Cardiac fibroblast (primary cell): Measurements from ENCODE around the gene CMC1.

Source experiments
- DNase-seq, 2 donors: peaks; one replicate each; pipeline versions ENCODE4 v3.0.0 to v3.0.0-alpha.2; 2010; ENCODE audit warnings: low read depth in 2 of 2
- H3K4me3 ChIP-seq, 2 donors: replicated peaks in 1 of 2; 1 replicate in 1 of 2; 2 replicates in 1 of 2; pipeline ENCODE4 v1.5.1; 2011; ENCODE audit warnings: low read depth in 2 of 2, low read length in 2 of 2, mild to moderate bottlenecking in 2 of 2, moderate library complexity in 1 of 2
- TF ChIP-seq, protein P1 (sequence below): IDR thresholded peaks from one replicate; pipeline ENCODE4 v1.5.1; 2011; ENCODE audit warnings: low read depth, mild to moderate bottlenecking, low read length, inconsistent platforms

CMC1 gene

DNA sequence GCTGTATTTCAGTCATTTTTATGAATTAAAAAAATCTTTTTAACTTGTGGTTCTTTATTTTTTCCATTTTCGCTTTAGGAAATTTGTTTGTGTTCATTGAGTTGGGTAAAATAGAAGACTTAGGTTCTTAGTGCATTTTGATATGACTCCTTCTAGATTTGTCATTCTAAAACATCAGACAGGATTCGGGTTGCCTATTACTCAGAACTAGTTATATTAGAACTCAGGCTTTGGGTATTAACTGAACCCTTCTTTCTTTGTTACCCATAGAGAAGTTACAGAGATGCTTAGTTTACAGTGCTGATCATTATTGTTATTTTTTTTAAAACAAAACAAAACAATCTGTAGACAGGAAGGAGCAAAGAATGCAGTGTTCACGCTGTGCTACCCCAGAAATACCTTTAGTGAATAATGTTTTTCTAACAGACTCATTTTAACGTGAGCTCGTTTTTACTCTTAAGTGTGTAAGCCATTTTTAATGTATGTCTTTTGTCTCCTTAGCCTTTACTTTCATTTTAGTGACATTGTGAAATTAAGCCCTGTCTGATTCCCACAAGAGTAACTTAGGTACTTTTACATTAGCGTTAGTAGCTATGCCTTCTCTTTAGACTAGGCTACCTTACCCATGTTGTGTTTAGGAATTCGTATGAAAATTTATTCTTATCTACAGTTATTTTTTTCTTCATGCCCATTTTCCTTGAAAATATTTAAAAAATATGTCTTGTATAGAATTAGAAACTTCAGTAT, 53.4 kb downstream of the CMC1 start:
- H3K4me3 ChIP-seq: no peak overlapping the region
- TF ChIP-seq, protein P1, sequence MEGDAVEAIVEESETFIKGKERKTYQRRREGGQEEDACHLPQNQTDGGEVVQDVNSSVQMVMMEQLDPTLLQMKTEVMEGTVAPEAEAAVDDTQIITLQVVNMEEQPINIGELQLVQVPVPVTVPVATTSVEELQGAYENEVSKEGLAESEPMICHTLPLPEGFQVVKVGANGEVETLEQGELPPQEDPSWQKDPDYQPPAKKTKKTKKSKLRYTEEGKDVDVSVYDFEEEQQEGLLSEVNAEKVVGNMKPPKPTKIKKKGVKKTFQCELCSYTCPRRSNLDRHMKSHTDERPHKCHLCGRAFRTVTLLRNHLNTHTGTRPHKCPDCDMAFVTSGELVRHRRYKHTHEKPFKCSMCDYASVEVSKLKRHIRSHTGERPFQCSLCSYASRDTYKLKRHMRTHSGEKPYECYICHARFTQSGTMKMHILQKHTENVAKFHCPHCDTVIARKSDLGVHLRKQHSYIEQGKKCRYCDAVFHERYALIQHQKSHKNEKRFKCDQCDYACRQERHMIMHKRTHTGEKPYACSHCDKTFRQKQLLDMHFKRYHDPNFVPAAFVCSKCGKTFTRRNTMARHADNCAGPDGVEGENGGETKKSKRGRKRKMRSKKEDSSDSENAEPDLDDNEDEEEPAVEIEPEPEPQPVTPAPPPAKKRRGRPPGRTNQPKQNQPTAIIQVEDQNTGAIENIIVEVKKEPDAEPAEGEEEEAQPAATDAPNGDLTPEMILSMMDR: no peak
- DNase-seq: peak in 1 of 2 donors; percentile 24

DNA sequence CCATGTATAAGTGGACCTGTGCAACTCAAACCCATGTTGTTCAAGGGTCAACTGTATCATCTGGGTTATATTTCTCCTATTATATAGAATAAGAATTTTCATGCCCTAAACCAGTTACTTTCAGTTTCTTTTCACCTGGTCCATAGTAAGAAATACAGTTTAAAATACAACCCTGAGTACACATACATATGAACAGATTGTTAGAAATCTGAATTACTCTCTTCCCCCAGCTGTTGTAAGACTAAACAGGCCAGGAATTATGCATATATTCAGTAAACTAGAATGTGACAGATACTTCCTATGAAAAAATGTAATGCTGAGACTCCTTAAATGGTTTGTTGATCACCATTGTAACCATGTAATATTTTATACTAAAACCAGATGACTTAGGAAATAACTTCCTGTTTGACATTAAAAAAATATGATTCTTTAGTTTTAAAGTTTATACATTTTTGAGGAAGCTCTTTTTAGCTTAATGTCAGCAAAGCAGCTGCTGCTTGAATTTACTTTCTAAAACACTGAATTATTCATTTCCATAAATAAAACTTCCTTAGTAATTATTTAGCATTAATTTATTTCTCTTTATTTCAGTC, 54.6 kb downstream of the CMC1 start:
- TF ChIP-seq, protein P1: no peak
- DNase-seq: peak; percentile 13 to 31
- no peak overlapping the region for H3K4me3 ChIP-seq

DNA sequence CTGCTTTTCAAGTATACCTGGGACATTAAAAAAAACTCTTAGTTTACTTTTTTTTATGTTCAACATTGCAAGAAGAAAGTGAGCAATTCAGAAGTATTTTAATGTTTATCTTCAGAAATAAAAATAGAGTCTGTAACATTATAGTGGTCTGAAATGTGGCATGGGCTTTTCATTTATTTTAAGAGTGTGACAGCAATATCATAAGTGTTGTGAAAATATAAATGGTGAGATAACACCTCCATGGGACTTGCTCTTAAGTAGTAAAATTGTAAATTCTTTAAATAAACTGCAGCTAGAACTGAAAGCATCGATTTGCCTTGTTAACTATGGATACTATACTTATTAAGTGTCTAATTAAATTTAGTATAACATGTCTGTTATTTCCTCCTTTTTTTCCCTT, 58.3 kb downstream of the CMC1 start:
- TF ChIP-seq, protein P1: no peak
- no peak overlapping the region for H3K4me3 ChIP-seq
- DNase-seq: no peak

DNA sequence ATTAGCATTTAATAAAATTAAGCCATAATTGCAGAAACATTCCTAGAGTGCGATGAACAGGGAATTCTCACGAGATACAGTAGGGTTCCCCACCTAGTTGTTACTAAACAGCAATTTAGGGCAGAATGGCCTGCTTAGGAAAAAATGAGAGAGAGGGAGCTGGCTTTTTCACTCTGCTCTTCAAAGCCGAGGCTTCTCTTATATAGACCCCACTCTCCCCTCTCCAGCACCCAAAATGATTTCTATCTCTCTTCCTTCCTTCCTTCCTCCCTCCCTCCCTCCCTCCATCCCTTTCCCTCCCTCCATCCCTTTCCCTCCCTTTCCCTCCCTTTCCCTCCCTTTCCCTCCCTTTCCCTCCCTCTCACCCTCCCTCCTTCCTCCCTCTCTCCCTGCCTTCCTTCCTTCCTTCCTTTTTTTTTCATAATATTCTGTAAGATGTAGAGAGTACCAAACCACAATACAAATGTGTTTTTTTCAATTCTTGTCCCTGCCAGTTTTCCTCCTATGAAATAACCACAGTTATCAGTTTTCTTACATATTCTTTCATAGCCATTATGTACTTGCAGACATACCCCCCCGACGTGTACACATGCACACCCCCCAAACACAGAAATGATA, 59.0 kb downstream of the CMC1 start:
- TF ChIP-seq, protein P1: no peak
- H3K4me3 ChIP-seq: no peak overlapping the region
- DNase-seq: no peak

DNA sequence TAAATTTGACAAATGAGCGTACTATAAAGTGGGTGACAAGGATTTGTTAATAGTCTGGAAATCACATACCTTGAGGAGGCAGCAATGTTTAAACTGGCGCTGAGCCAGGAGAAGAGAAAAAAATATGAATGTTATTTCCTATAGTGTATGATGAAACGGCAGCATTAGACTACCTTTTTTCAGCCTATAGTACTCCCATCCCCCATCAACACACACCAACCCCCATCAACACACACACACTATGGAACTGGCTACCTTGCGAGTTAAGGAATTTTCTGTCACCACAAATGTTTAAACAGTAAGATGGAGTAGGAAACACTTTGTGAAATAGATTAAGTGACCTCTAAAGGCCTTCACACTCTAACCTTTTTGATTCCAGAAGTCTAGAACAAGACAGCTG, 60.3 kb downstream of the CMC1 start:
- DNase-seq: peak in 1 of 2 donors; percentile 36
- TF ChIP-seq, protein P1: no peak
- no peak overlapping the region for H3K4me3 ChIP-seq

DNA sequence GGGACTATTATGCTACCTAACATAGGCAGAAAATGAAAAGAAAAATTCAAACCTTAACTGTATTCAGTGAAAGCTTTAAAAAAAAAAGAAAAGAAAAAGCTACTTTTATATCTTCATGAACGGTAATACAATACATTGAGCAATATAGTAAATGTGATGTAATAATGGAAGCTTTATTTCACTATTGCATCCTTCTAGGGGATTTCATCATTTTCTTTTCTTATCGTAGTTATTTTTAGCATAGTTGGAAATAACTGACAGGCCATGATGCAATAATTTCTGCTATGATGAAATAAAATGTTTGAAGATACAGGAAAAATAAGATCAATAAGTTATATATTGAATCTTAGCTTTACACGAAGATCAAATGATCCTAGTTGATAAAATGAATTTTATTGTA, 66.8 kb downstream of the CMC1 start:
- H3K4me3 ChIP-seq: no peak overlapping the region
- TF ChIP-seq, protein P1: no peak
- peak; percentile 46 to 49 for DNase-seq
